K562 (cell line): ENCODE measurements around the gene HLA-DOA. TPM values are rescaled to one million over a fixed set of nuclear protein-coding genes. Genes with fewer than 3 reads are reported as not detected.

Source experiments
- DIDO1 ChIP-seq: fragments of 450-650 bp; IDR thresholded peaks from 2 replicates; pipeline ENCODE4 v1.6.1; 2016; ENCODE audit warnings: low read depth, missing biosample characterization, missing genetic modification characterization
- ESRRA ChIP-seq: fragments of 450-650 bp; IDR thresholded peaks from 2 replicates; pipeline ENCODE4 v1.6.1; 2014; ENCODE audit warnings: low read depth, mild to moderate bottlenecking, moderate library complexity, borderline replicate concordance
- MCM5 ChIP-seq: fragments of 450-650 bp; IDR thresholded peaks from 2 replicates; pipeline ENCODE4 v1.6.1; 2016; ENCODE audit warnings: low read depth
- MYNN ChIP-seq, 2 experiments: sonication (generic); formaldehyde crosslinking in 1 of 2; IDR thresholded peaks; 2 replicates each; pipeline versions ENCODE4 v1.5.0 to v1.6.1; 2016 to 2020; ENCODE audit warnings: antibody characterized with exemption in 1 of 2, missing genetic modification reagents in 1 of 2
- NR0B1 ChIP-seq: fragments of 450-650 bp; IDR thresholded peaks from one replicate; pipeline ENCODE4 v1.6.1; 2018; ENCODE audit warnings: mild to moderate bottlenecking, moderate library complexity; ENCODE audit not compliant: partially characterized antibody
- PPARD ChIP-seq: fragments of 250-450 bp; sonication (Bioruptor Pico); IDR thresholded peaks from 2 replicates; pipeline ENCODE4 v1.8.0; 2022; ENCODE audit warnings: inconsistent platforms, mild to moderate bottlenecking, moderate library complexity
- SAFB ChIP-seq: fragments of 200-400 bp; formaldehyde crosslinking; IDR thresholded peaks from 2 replicates; pipeline ENCODE4 v1.6.1; 2017; ENCODE audit warnings: low read depth, low read length, borderline replicate concordance
- SFPQ ChIP-seq: fragments of 200-400 bp; formaldehyde crosslinking; IDR thresholded peaks from 2 replicates; pipeline ENCODE4 v1.6.1; 2017; ENCODE audit warnings: mild to moderate bottlenecking, low read depth, low read length, moderate library complexity
- SNIP1 ChIP-seq: fragments of 450-650 bp; IDR thresholded peaks from 2 replicates; pipeline ENCODE4 v1.7.1; 2017; ENCODE audit warnings: low read depth, mild to moderate bottlenecking
- ZBTB40 ChIP-seq, 2 experiments: fragments of 450-650 bp in 1 of 2; sonication (generic) in 1 of 2; formaldehyde crosslinking in 1 of 2; IDR thresholded peaks; 2 replicates each; pipeline versions ENCODE4 v1.7.1 to v1.9.0; 2016 to 2022; ENCODE audit warnings: inconsistent platforms in 1 of 2, mild to moderate bottlenecking in 1 of 2, missing genetic modification reagents in 1 of 2
- ZFP91 ChIP-seq: sonication (generic); formaldehyde crosslinking; IDR thresholded peaks from 2 replicates; pipeline ENCODE4 v1.8.0; 2022; ENCODE audit warnings: mild to moderate bottlenecking, missing genetic modification reagents
- ZNF239 ChIP-seq: fragments of 250-450 bp; sonication (Bioruptor Pico); IDR thresholded peaks from 2 replicates; pipeline ENCODE4 v1.4.0; 2020; ENCODE audit warnings: mild to moderate bottlenecking
- polyA plus RNA-seq, 8 experiments: library from polyadenylated mRNA; depleted of rRNA in 4 of 8; stranded (reverse) in 5 of 8; unstranded in 3 of 8; fragments of >200 nt; fragmentation: Nextera tagmentation in 2 of 8; fragmentation: Illumina TruSeq in 1 of 8; extraction: Ambion mirVana in 2 of 8; extraction: Trizol in 1 of 8; gene quantifications; 2 replicates each; pipeline versions ENCODE4 v1.2.1 to v1.2.3, GENCODE V29; 2011 to 2014; ENCODE audit warnings: inconsistent platforms in 1 of 8, missing spikeins in 1 of 8
- total RNA-seq, 7 experiments: library from RNA; depleted of rRNA in 6 of 7; stranded (reverse); fragments of >200 nt in 6 of 7; fragmentation: Illumina TruSeq in 2 of 7; extraction: Trizol in 2 of 7; gene quantifications; 2 replicates each; pipeline versions ENCODE4 v1.2.1 to v1.2.3, GENCODE V29; 2011 to 2021; ENCODE audit warnings: low replicate concordance in 1 of 7

Gene HLA-DOA
- total and polyA plus RNA-seq, 9 of the 15 experiments (the other 6 are each of a cell fraction or from before 2014, with no cell fraction given): 0.07 TPM; not detected in 8

GRCh38 chr6:32969685-32970412 is 39.5 kb downstream of the HLA-DOA start (continued):
- TF ChIP-seq ZBTB40 (IDR thresholded peaks at IDR 0.05) (no peak), ZBTB40 (CRISPR knock-in tag; IDR thresholded peaks at IDR 0.05) (no peak), ESRRA (no peak), ZNF239 (CRISPR knock-in tag) (no peak), DIDO1 (peak; percentile 59; the same call in 1 of the 2 replicates), SFPQ (no peak), MYNN (IDR thresholded peaks at IDR 0.05) (no peak; the same call in 1 of the 2 replicates), MYNN (CRISPR knock-in tag; IDR thresholded peaks at IDR 0.05) (no peak), SNIP1 (no peak), SAFB (no peak), PPARD (CRISPR knock-in tag) (no peak), NR0B1 (no peak), MCM5 (no peak), ZFP91 (CRISPR knock-in tag) (no peak)
